HEK293 (cell line): ENCODE measurements around the gene UNC93A.

Experiments
- CTCF ChIA-PET: fragments of 350-600 bp; formaldehyde crosslinking; extraction: SDS; loops from one replicate; lab custom pipeline; 2021; ENCODE audit warnings: antibody characterized with exemption; lab: Yijun Ruan, JAX
- POLR2A ChIA-PET: fragments of 300-600 bp; formaldehyde crosslinking; extraction: SDS; loops from one replicate; lab custom pipeline; 2020; ENCODE audit warnings: antibody characterized with exemption, inconsistent platforms; lab: Yijun Ruan, JAX
- H3K27ac ChIP-seq: fragments of 200-500 bp; sonication (Bioruptor generic); 2 replicates; pipeline ENCODE4 v1.5.1; 2014; ENCODE audit warnings: low read depth, low read length, control low read depth, inconsistent platforms; ENCODE audit errors: extremely low read depth
- H3K36me3 ChIP-seq, 2 experiments: fragments of 200-500 bp in 1 of 2; sonication (Bioruptor generic) in 1 of 2; 1 replicate in 1 of 2; 2 replicates in 1 of 2; pipeline ENCODE4 v1.5.1; 2014 to 2017; ENCODE audit warnings: inconsistent platforms in 2 of 2, low read length in 2 of 2; ENCODE audit not compliant: control insufficient read depth in 2 of 2, insufficient read depth in 1 of 2
- H3K4me1 ChIP-seq: fragments of 200-500 bp; sonication (Bioruptor generic); 2 replicates; pipeline ENCODE4 v1.5.1; 2014; ENCODE audit warnings: mild to moderate bottlenecking, low read length, inconsistent platforms; ENCODE audit not compliant: control insufficient read depth, insufficient read depth
- H3K4me3 ChIP-seq: 2 replicates; pipeline ENCODE4 v1.5.1; 2011; ENCODE audit warnings: low read depth, mild to moderate bottlenecking, control low read depth, low read length, moderate library complexity
- H3K9me3 ChIP-seq: fragments of 200-500 bp; sonication (Bioruptor generic); 2 replicates; pipeline ENCODE4 v1.5.1; 2014; ENCODE audit warnings: low read depth, low read length, inconsistent platforms; ENCODE audit not compliant: control insufficient read depth, insufficient read depth
- ATF2 ChIP-seq: fragments of 450-650 bp; formaldehyde crosslinking; IDR thresholded peaks from 2 replicates; pipeline ENCODE4 v1.5.1; 2016; ENCODE audit warnings: missing biosample characterization, missing genetic modification characterization, low read depth
- ELK4 ChIP-seq: IDR thresholded peaks from 2 replicates; pipeline ENCODE4 v1.6.1; 2011; ENCODE audit warnings: mild to moderate bottlenecking, low read depth, low read length, borderline replicate concordance
- MEIS1 ChIP-seq: sonication (generic); formaldehyde crosslinking; IDR thresholded peaks from 2 replicates; pipeline ENCODE4 v1.8.1; 2022; ENCODE audit warnings: missing genetic modification reagents, mild to moderate bottlenecking, borderline replicate concordance
- MYNN ChIP-seq: fragments of 450-650 bp; formaldehyde crosslinking; IDR thresholded peaks from 2 replicates; pipeline ENCODE4 v1.5.1; 2016; ENCODE audit warnings: missing biosample characterization, missing genetic modification characterization, borderline replicate concordance
- PRDM2 ChIP-seq: fragments of 450-650 bp; formaldehyde crosslinking; IDR thresholded peaks from 2 replicates; pipeline ENCODE4 v1.5.1; 2016; ENCODE audit warnings: missing biosample characterization, missing genetic modification characterization, borderline replicate concordance
- REPIN1 ChIP-seq: fragments of 450-650 bp; formaldehyde crosslinking; IDR thresholded peaks from 2 replicates; pipeline ENCODE4 v1.5.1; 2017; ENCODE audit warnings: missing biosample characterization, missing genetic modification characterization, low read depth
- YY2 ChIP-seq: fragments of 450-650 bp; formaldehyde crosslinking; IDR thresholded peaks from 2 replicates; pipeline ENCODE4 v1.5.1; 2016; ENCODE audit warnings: missing biosample characterization, missing genetic modification characterization
- ZBTB8A ChIP-seq: fragments of 450-650 bp; formaldehyde crosslinking; IDR thresholded peaks from 2 replicates; pipeline ENCODE4 v1.5.1; 2016; ENCODE audit warnings: missing biosample characterization, missing genetic modification characterization
- ZFP69B ChIP-seq: fragments of 450-650 bp; formaldehyde crosslinking; IDR thresholded peaks from 2 replicates; pipeline ENCODE4 v1.5.1; 2016; ENCODE audit warnings: missing biosample characterization, missing genetic modification characterization
- ZNF214 ChIP-seq: fragments of 450-650 bp; formaldehyde crosslinking; IDR thresholded peaks from 2 replicates; pipeline ENCODE4 v1.5.1; 2017; ENCODE audit warnings: missing biosample characterization, mild to moderate bottlenecking, missing genetic modification characterization, borderline replicate concordance
- ZNF266 ChIP-seq: fragments of 450-650 bp; formaldehyde crosslinking; IDR thresholded peaks from 2 replicates; pipeline ENCODE4 v1.5.1; 2016; ENCODE audit warnings: missing biosample characterization, missing genetic modification characterization, low read depth
- ZNF521 ChIP-seq: fragments of 450-650 bp; formaldehyde crosslinking; IDR thresholded peaks from 2 replicates; pipeline ENCODE4 v1.5.1; 2017; ENCODE audit warnings: missing biosample characterization, mild to moderate bottlenecking, missing genetic modification characterization
- ZNF701 ChIP-seq: fragments of 450-650 bp; formaldehyde crosslinking; IDR thresholded peaks from 2 replicates; pipeline ENCODE4 v1.5.1; 2016; ENCODE audit warnings: missing biosample characterization, missing genetic modification characterization
- ZSCAN4 ChIP-seq: fragments of 450-650 bp; formaldehyde crosslinking; IDR thresholded peaks from 2 replicates; pipeline ENCODE4 v1.5.1; 2017; ENCODE audit warnings: missing biosample characterization, missing genetic modification characterization
- TF ChIP-seq, protein P1 (sequence below): fragments of 450-650 bp; formaldehyde crosslinking; IDR thresholded peaks from 2 replicates; pipeline ENCODE4 v1.5.1; 2016; ENCODE audit warnings: missing biosample characterization, missing genetic modification characterization
- TF ChIP-seq, protein P2 (sequence below): fragments of 450-650 bp; formaldehyde crosslinking; IDR thresholded peaks from 2 replicates; pipeline ENCODE4 v1.5.1; 2016; ENCODE audit warnings: missing biosample characterization, missing genetic modification characterization

UNC93A gene

GRCh38 chr6:167342879-167343610 is 51.9 kb downstream of the UNC93A start (continued):
- TF ChIP-seq MEIS1 (CRISPR knock-in tag) (no peak), ELK4 (no peak), YY2 (tag by site-specific recombination) (no peak), ZNF214 (tag by site-specific recombination) (no peak), ZNF701 (tag by site-specific recombination) (no peak)
- TF ChIP-seq, protein P1, sequence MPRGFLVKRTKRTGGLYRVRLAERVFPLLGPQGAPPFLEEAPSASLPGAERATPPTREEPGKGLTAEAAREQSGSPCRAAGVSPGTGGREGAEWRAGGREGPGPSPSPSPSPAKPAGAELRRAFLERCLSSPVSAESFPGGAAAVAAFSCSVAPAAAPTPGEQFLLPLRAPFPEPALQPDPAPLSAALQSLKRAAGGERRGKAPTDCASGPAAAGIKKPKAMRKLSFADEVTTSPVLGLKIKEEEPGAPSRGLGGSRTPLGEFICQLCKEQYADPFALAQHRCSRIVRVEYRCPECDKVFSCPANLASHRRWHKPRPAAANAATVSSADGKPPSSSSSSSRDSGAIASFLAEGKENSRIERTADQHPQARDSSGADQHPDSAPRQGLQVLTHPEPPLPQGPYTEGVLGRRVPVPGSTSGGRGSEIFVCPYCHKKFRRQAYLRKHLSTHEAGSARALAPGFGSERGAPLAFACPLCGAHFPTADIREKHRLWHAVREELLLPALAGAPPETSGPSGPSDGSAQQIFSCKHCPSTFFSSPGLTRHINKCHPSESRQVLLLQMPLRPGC (tag by site-specific recombination): no peak

GRCh38 chr6:167345348-167345747 is 54.2 kb downstream of the UNC93A start:
- no peaks in the 10 kb centered on the region for H3K9me3 ChIP-seq
- TF ChIP-seq MYNN (tag by site-specific recombination): no peak
- TF ChIP-seq ZNF521 (tag by site-specific recombination): no peak
- TF ChIP-seq ATF2 (tag by site-specific recombination): peak; percentile 51; the same call in 1 of the 2 replicates
- TF ChIP-seq ZBTB8A: no peak
- TF ChIP-seq ZFP69B (tag by site-specific recombination): no peak
- TF ChIP-seq, all 188 proteins: peak for 1
- no peaks in the 10 kb centered on the region for H3K4me1 ChIP-seq
- H3K27ac ChIP-seq: no peak overlapping the region
- ChIA-PET CTCF (no interaction called here), POLR2A (no interaction called here)
- no peak overlapping the region for H3K4me3 ChIP-seq
- no peaks in the 10 kb centered on the region for H3K36me3 ChIP-seq

DNA sequence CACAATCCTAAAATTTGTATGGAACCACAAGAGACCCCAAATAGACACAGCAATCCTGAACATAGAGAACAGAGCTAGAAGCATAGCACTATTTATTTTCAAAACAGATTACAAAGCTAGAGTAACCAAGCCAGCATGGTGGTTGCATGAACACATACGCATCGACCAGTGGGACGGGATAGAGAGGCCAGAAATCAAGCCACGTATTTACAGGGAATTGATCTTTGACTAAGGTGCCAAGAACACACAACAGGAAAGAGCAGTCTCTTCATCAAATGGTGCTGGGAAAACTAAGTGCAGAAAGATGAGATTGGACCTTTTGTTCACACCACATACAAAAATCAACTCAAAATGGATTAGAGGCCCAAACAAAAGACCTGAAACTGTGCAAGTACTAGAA is 54.8 kb downstream of the UNC93A start:
- Histone ChIP-seq H3K4me3 (no peak overlapping the region), H3K36me3 (no peaks in the 10 kb centered on the region), H3K27ac (no peak overlapping the region), H3K9me3 (no peaks in the 10 kb centered on the region), H3K4me1 (no peaks in the 10 kb centered on the region)
- CTCF ChIA-PET: no interaction called here
- TF ChIP-seq ZNF521 (tag by site-specific recombination) (no peak), PRDM2 (no peak), ZSCAN4 (tag by site-specific recombination) (no peak), REPIN1 (no peak), ZNF266 (tag by site-specific recombination) (no peak)
- TF ChIP-seq, protein P2, sequence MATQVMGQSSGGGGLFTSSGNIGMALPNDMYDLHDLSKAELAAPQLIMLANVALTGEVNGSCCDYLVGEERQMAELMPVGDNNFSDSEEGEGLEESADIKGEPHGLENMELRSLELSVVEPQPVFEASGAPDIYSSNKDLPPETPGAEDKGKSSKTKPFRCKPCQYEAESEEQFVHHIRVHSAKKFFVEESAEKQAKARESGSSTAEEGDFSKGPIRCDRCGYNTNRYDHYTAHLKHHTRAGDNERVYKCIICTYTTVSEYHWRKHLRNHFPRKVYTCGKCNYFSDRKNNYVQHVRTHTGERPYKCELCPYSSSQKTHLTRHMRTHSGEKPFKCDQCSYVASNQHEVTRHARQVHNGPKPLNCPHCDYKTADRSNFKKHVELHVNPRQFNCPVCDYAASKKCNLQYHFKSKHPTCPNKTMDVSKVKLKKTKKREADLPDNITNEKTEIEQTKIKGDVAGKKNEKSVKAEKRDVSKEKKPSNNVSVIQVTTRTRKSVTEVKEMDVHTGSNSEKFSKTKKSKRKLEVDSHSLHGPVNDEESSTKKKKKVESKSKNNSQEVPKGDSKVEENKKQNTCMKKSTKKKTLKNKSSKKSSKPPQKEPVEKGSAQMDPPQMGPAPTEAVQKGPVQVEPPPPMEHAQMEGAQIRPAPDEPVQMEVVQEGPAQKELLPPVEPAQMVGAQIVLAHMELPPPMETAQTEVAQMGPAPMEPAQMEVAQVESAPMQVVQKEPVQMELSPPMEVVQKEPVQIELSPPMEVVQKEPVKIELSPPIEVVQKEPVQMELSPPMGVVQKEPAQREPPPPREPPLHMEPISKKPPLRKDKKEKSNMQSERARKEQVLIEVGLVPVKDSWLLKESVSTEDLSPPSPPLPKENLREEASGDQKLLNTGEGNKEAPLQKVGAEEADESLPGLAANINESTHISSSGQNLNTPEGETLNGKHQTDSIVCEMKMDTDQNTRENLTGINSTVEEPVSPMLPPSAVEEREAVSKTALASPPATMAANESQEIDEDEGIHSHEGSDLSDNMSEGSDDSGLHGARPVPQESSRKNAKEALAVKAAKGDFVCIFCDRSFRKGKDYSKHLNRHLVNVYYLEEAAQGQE: no peak
- POLR2A ChIA-PET: no interaction called here
